Measurements from ENCODE around the gene NEDD4.
"Not testable (repeated sequence)": the region's sequence is repeated elsewhere in the genome, so short reads cannot be mapped to it uniquely, and the experiment has no call there.

NEDD4 gene

DNA sequence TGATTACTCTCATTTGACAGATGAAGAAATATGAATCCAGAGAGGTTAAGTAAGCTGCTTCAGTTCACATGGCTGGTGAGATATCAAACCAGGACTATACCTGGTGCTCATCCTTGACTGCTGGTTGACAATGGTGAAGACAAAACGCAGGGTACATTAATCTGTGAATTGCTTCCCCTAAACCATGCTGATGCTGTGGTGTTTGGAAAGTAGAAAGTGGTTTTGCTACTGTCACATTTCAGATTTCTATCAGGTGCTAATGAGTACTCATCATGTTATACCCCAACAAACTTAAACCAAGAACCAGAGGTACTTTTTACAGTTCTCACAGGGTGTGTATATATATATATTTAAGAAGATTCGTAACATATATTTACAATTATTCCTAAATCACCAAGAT lies 165.5 kb downstream of the NEDD4 start:
- DNase-seq (ENCODE audit: extremely low spot score): no peak
- ChIA-PET POLR2A (no interaction called here), CTCF (interaction anchor here (1.9 kb wide), 1 partner anchor 17 kb away, joined by 4 read pairs; no protein-coding TSS in a partner anchor)
- TF ChIP-seq, protein P1, sequence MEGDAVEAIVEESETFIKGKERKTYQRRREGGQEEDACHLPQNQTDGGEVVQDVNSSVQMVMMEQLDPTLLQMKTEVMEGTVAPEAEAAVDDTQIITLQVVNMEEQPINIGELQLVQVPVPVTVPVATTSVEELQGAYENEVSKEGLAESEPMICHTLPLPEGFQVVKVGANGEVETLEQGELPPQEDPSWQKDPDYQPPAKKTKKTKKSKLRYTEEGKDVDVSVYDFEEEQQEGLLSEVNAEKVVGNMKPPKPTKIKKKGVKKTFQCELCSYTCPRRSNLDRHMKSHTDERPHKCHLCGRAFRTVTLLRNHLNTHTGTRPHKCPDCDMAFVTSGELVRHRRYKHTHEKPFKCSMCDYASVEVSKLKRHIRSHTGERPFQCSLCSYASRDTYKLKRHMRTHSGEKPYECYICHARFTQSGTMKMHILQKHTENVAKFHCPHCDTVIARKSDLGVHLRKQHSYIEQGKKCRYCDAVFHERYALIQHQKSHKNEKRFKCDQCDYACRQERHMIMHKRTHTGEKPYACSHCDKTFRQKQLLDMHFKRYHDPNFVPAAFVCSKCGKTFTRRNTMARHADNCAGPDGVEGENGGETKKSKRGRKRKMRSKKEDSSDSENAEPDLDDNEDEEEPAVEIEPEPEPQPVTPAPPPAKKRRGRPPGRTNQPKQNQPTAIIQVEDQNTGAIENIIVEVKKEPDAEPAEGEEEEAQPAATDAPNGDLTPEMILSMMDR (IDR thresholded peaks at IDR 0.05; ENCODE audit: control extremely low read depth, extremely low read depth, low read depth, missing control alignments): no peak

DNA sequence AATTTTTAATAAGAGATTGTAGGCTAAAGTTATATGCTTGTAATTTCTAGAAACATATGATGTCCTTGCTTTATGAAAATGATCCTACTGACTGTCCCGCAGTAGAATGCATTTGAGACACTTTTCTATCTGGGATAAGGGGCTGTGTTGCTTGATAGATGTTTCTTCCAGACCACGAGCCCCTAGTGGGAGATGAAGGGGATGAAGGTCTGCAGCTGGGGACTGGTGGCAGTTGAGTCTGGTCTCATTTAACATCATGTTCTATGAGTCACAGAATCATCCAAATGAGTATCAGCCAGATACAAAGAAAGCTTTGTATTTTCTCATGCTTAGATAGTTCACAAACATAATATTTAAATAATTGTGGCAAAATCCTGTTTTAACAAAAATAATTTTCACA lies 166.2 kb downstream of the NEDD4 start:
- TF ChIP-seq, protein P1 (IDR thresholded peaks at IDR 0.05; ENCODE audit: control extremely low read depth, extremely low read depth, low read depth, missing control alignments): no peak
- DNase-seq (ENCODE audit: extremely low spot score): no peak
- ChIA-PET POLR2A (no interaction called here), CTCF (interaction anchor here (1.9 kb wide), 1 partner anchor 18 kb away, joined by 4 read pairs; no protein-coding TSS in a partner anchor)

DNA sequence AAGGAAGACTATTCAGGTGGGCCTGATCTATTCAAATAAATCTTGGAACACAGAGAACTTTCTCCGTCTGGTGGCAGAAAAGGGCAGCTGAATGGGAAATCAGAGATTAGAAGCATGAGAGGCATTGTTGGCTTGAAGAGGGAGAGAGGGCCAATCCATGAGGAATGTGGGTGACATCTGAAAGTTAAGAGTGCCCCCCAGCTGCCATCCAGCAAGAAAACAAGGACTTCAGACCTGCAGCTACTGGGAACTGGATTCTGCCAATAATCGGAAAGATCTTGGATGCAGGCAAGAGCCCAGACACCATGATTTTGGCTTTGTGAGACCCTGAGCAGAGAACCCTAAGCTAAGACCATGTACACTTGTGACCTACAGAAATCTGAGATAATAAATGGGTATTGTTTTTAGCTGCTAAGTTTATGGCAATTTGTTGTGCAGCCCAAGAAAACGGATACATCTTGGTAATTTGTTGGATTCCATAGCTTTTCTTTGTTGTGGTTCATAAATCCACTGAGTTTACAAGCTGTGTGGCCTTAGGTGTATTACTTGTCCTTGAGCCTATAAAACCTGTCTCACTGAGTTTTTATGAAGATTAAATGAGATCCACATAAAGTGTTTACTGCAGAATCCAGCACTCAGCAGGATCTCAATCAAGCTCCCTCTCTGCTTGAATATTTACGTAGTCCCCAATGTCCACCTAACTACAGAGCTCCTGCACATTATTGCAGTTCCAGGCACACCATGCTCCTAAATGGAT lies 168.4 kb downstream of the NEDD4 start:
- TF ChIP-seq, protein P1 (IDR thresholded peaks at IDR 0.05; ENCODE audit: control extremely low read depth, extremely low read depth, low read depth, missing control alignments): no peak
- ChIA-PET CTCF (interaction anchor here (0.7 to 2.7 kb wide), 6 partner anchors 8 to 137 kb away, joined by 3 to 8 read pairs (median 3); no protein-coding TSS in a partner anchor), POLR2A (no interaction called here)
- no peak for DNase-seq (ENCODE audit: extremely low spot score)

DNA sequence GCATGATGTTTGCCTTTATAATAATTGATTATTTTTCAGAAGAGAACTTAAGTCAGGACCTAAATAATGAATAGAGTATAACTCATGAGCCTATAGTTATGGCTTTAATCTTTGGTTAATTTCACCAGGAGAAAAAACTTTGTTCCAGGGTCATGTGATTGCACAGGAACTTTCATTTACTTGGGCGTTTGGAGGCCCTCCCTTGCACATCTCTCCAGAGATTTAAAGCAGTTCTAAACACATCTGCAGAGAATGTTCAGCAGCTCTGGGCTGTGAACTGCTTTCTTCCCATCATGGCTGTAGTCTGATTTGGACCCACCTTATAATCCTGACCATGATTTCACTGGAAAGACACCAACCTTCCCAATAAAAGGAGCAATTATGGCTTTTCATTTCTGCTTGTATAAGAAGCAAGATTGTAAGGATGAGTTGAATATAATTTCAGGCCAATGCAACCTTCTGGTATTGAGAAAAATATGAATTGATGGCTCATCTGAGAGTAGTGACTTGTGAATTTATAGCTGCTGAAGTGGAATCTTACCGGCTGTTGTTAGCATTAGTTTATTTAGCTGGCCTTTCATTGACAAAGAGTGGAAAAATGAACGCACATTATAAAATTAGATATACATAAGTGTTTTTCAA lies 169.6 kb downstream of the NEDD4 start:
- TF ChIP-seq, protein P1 (IDR thresholded peaks at IDR 0.05; ENCODE audit: control extremely low read depth, extremely low read depth, low read depth, missing control alignments): no peak
- ChIA-PET CTCF (interaction anchor here (2.7 kb wide), 1 partner anchor 12 kb away, joined by 8 read pairs; no protein-coding TSS in a partner anchor), POLR2A (no interaction called here)
- no peak for DNase-seq (ENCODE audit: extremely low spot score)

DNA sequence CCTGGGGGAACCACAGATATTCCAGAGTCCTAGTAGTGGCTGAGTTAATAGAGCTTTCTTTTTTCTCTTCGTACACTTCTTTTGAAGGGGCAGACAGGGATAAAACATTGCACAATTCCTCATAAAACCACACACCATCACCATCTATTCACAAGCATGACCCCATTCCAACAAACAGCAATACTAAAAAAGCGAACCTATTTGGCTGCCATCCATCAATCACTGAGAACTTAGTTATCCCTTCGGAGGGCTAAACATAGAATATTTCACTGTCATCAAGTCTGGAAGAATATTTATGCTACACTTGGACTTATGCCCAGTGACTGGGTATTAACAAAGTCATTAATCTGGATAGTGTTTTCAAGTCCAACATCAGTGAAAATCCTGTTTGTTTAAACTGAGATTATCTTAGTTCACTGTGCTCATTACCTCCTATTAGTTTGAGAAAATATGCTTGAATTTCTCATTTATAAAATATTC lies 170.2 kb downstream of the NEDD4 start:
- POLR2A ChIA-PET: no interaction called here

DNA sequence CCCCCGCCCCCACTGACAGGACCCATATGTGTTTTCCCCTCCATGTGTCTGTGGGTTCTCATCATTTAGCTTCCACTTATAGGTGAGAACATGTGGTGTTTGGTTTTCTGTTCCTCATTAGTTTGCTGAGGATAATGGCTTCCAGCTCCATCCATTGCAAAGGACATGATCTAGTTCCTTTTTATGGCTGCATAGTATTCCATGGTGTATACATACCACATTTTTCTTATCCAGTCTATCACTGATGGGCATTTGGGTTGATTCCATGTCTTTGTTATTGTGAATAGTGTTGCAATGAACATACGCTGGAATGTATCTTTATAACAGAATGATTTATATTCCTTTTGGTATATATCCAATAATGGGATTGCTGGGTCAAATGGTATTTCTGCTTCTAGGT lies 171.7 kb downstream of the NEDD4 start:
- CTCF ChIA-PET; POLR2A ChIA-PET; DNase-seq (ENCODE audit: extremely low spot score): not testable (repeated sequence)

More for the DNA sequence above, 170.2 kb downstream of the NEDD4 start:
- CTCF ChIA-PET: no interaction called here
- TF ChIP-seq, protein P1 (IDR thresholded peaks at IDR 0.05; ENCODE audit: control extremely low read depth, extremely low read depth, low read depth, missing control alignments): no peak
- DNase-seq (ENCODE audit: extremely low spot score): no peak

DNA sequence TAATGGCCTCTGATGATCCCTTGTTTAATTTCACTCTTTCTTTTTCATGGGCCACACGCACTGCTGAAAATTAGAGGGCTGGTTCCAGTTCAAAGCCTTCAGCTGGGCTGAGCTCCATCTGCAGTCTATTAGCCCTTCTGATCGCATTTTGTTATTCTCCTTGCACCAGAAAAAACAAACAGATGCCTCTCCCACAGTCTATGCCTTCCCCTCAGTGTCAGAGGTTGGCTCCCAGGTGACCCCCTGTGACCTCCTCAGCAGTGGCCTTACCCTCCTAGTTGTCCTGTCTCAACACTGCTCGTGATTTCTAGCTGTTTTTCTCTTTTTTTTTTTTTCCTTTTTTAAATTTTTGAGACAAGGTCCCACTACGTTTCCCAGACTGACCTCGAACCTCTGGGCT lies 173.4 kb downstream of the NEDD4 start:
- ChIA-PET CTCF (interaction anchor here (0.8 to 1.7 kb wide), 5 partner anchors 9 to 32 kb away, joined by 3 to 6 read pairs (median 4); no protein-coding TSS in a partner anchor), POLR2A (no interaction called here)
- DNase-seq (ENCODE audit: extremely low spot score): no peak
- TF ChIP-seq, protein P1 (IDR thresholded peaks at IDR 0.05; ENCODE audit: control extremely low read depth, extremely low read depth, low read depth, missing control alignments): no peak
